CD4-positive, alpha-beta memory T cell (primary cell): Measurements from ENCODE around the gene LRRC3B. TPM values are rescaled to one million over a fixed set of nuclear protein-coding genes. Genes with fewer than 3 reads are reported as not detected.
A peak's percentile ranks its signal among the peaks of the same experiment; 100 is the strongest.

Experiments
- CTCF ChIA-PET: fragments of 350-600 bp; sonication (Branson Sonifier 250); formaldehyde crosslinking; loops from one replicate; lab custom pipeline; 2021; ENCODE audit warnings: inconsistent platforms; ENCODE audit not compliant: partially characterized antibody; lab: Charles Lee
- POLR2A ChIA-PET: fragments of 350-600 bp; sonication (Branson Sonifier 250); formaldehyde crosslinking; loops from one replicate; lab custom pipeline; 2021; ENCODE audit not compliant: partially characterized antibody; lab: Charles Lee
- DNase-seq, 5 donors: peaks; one replicate each; pipeline versions ENCODE4 v3.0.0 to v3.0.0-alpha.2; 2020 to 2022; ENCODE audit warnings: mixed read lengths in 1 of 5
- H3K27ac ChIP-seq: one replicate; pipeline ENCODE4 v1.7.0; 2013; ENCODE audit warnings: low read depth, low read length
- H3K27me3 ChIP-seq: 2 replicates; pipeline ENCODE4 v1.7.0; 2013; ENCODE audit warnings: mild to moderate bottlenecking, low read length, moderate library complexity; ENCODE audit not compliant: insufficient read depth
- H3K36me3 ChIP-seq: 2 replicates; pipeline ENCODE4 v1.7.0; 2013; ENCODE audit warnings: mild to moderate bottlenecking, low read length, moderate library complexity; ENCODE audit not compliant: insufficient read depth
- H3K4me1 ChIP-seq: 2 replicates; pipeline ENCODE4 v1.7.0; 2013; ENCODE audit warnings: mild to moderate bottlenecking, low read length, moderate library complexity; ENCODE audit not compliant: insufficient read depth
- H3K4me3 ChIP-seq, 2 donors: one replicate each; pipeline ENCODE4 v1.7.0; 2013; ENCODE audit warnings: low read length in 2 of 2, mild to moderate bottlenecking in 1 of 2
- H3K9me3 ChIP-seq, 2 donors: one replicate each; pipeline ENCODE4 v1.7.0; 2013; ENCODE audit warnings: low read length in 2 of 2, control low read depth in 1 of 2; ENCODE audit not compliant: control insufficient read depth in 1 of 2
- H3K27ac Mint-ChIP-seq, 7 donors: one replicate each; pipeline ENCODE4 v1.8.0; 2020 to 2021; ENCODE audit warnings: mixed read lengths in 7 of 7, mild to moderate bottlenecking in 6 of 7, inconsistent platforms in 3 of 7, moderate library complexity in 3 of 7
- H3K27me3 Mint-ChIP-seq, 2 donors: one replicate each; pipeline ENCODE4 v1.8.0; 2020 to 2021; ENCODE audit warnings: mixed read lengths in 2 of 2
- H3K36me3 Mint-ChIP-seq, 2 donors: one replicate each; pipeline ENCODE4 v1.8.0; 2020 to 2021; ENCODE audit warnings: mixed read lengths in 2 of 2, inconsistent platforms in 1 of 2, mild to moderate bottlenecking in 1 of 2
- H3K4me1 Mint-ChIP-seq, 4 donors: one replicate each; pipeline ENCODE4 v1.8.0; 2020 to 2021; ENCODE audit warnings: mixed read lengths in 4 of 4, mild to moderate bottlenecking in 1 of 4
- H3K4me3 Mint-ChIP-seq, 8 donors: one replicate each; pipeline ENCODE4 v1.8.0; 2020 to 2021; ENCODE audit warnings: mixed read lengths in 8 of 8, mild to moderate bottlenecking in 7 of 8, moderate library complexity in 6 of 8, inconsistent platforms in 3 of 8
- H3K9me3 Mint-ChIP-seq, 8 donors: one replicate each; pipeline ENCODE4 v1.8.0; 2020 to 2021; ENCODE audit warnings: mixed read lengths in 8 of 8, mild to moderate bottlenecking in 5 of 8, inconsistent platforms in 3 of 8, moderate library complexity in 1 of 8
- intact Hi-C: fragments of 100-400 bp; cut with micrococcal nuclease; formaldehyde crosslinking; loops from one replicate; pipeline ENCODE4 v1.15.1; 2023
- polyA plus RNA-seq, 2 donors: library from polyadenylated mRNA; unstranded; fragments of 300-500 nt; fragmentation: Illumina TruSeq; gene quantifications; one replicate each; pipeline ENCODE4 v1.2.3, GENCODE V29; 2021
- total RNA-seq, 2 experiments: library from RNA; stranded (reverse); gene quantifications; one replicate each; pipeline ENCODE4 v1.2.3, GENCODE V29; 2021

Gene LRRC3B
- total and polyA plus RNA-seq, 4 experiments from 2014 or later, result not detected

GRCh38 chr3:26652164-26652563 lies 29.6 kb downstream of the LRRC3B start:
- DNase-seq, result no peak
- Histone ChIP-seq H3K27ac (no peak overlapping the region), H3K36me3 (no peaks in the 10 kb centered on the region), H3K4me1 (no peaks in the 10 kb centered on the region), H3K27me3 (no peaks in the 10 kb centered on the region), H3K9me3 (no peaks in the 10 kb centered on the region), H3K4me3 (no peak overlapping the region)
- Mint-ChIP-seq H3K9me3 (no peaks in the 10 kb centered on the region), H3K4me3 (no peak overlapping the region), H3K4me1 (no peaks in the 10 kb centered on the region), H3K27me3 (no peaks in the 10 kb centered on the region), H3K36me3 (no peaks in the 10 kb centered on the region), H3K27ac (no peak overlapping the region)
- POLR2A ChIA-PET, result no interaction called here
- intact Hi-C loops, result no loop called here
- CTCF ChIA-PET, result no interaction called here

- intact Hi-C loops, result no loop called here
- ChIA-PET CTCF (no interaction called here), POLR2A (no interaction called here)
- Histone ChIP-seq H3K36me3 (no peaks in the 10 kb centered on the region), H3K27me3 (no peaks in the 10 kb centered on the region), H3K27ac (no peak overlapping the region), H3K9me3 (no peaks in the 10 kb centered on the region), H3K4me1 (no peaks in the 10 kb centered on the region), H3K4me3 (no peak overlapping the region)
- no peaks in the 10 kb centered on the region for H3K4me1 Mint-ChIP-seq
- H3K27me3 Mint-ChIP-seq, result no peaks in the 10 kb centered on the region
- H3K27ac Mint-ChIP-seq, result no peak overlapping the region
- no peaks in the 10 kb centered on the region for H3K36me3 Mint-ChIP-seq
- no peak for DNase-seq
- no peak overlapping the region for H3K4me3 Mint-ChIP-seq
- peaks cover 0 to 4% (median 0%) of the 10 kb centered on the region in 8 donors for H3K9me3 Mint-ChIP-seq
These were observed 31.3 kb downstream of the LRRC3B start for GRCh38 chr3:26653811-26654425.

- POLR2A ChIA-PET, result no interaction called here
- H3K27me3 ChIP-seq, result no peaks in the 10 kb centered on the region
- peaks cover 0 to 4% (median 0%) of the 10 kb centered on the region in 8 donors for H3K9me3 Mint-ChIP-seq
- no peaks in the 10 kb centered on the region for H3K36me3 Mint-ChIP-seq
- no peak overlapping the region for H3K4me3 ChIP-seq
- no peak overlapping the region for H3K27ac Mint-ChIP-seq
- H3K4me3 Mint-ChIP-seq, result no peak overlapping the region
- no peaks in the 10 kb centered on the region for H3K4me1 ChIP-seq
- CTCF ChIA-PET, result no interaction called here
- no peaks in the 10 kb centered on the region for H3K36me3 ChIP-seq
- no peak overlapping the region for H3K27ac ChIP-seq
- no peaks in the 10 kb centered on the region for H3K9me3 ChIP-seq
- no peak for DNase-seq
- intact Hi-C loops, result no loop called here
- no peaks in the 10 kb centered on the region for H3K27me3 Mint-ChIP-seq
- H3K4me1 Mint-ChIP-seq, result no peaks in the 10 kb centered on the region
These were observed 32.7 kb downstream of the LRRC3B start for GRCh38 chr3:26655231-26655630.

GRCh38 chr3:26657348-26657976 lies 34.9 kb downstream of the LRRC3B start:
- H3K4me3 Mint-ChIP-seq, result no peak overlapping the region
- ChIA-PET CTCF (no interaction called here), POLR2A (no interaction called here)
- H3K9me3 ChIP-seq, result no peaks in the 10 kb centered on the region
- no peak overlapping the region for H3K4me3 ChIP-seq
- no peaks in the 10 kb centered on the region for H3K36me3 ChIP-seq
- H3K27me3 Mint-ChIP-seq, result no peaks in the 10 kb centered on the region
- DNase-seq, result no peak
- no peaks in the 10 kb centered on the region for H3K4me1 ChIP-seq
- H3K27ac Mint-ChIP-seq, result no peak overlapping the region
- intact Hi-C loops, result no loop called here
- H3K36me3 Mint-ChIP-seq, result no peaks in the 10 kb centered on the region
- no peaks in the 10 kb centered on the region for H3K4me1 Mint-ChIP-seq
- H3K27me3 ChIP-seq, result no peaks in the 10 kb centered on the region
- H3K27ac ChIP-seq, result no peak overlapping the region
- H3K9me3 Mint-ChIP-seq, result peaks cover 0 to 4% (median 0%) of the 10 kb centered on the region in 8 donors

- ChIA-PET CTCF (no interaction called here), POLR2A (no interaction called here)
- H3K9me3 Mint-ChIP-seq, result peaks cover 0 to 3% (median 0%) of the 10 kb centered on the region in 8 donors
- no peaks in the 10 kb centered on the region for H3K4me1 Mint-ChIP-seq
- H3K9me3 ChIP-seq, result no peaks in the 10 kb centered on the region
- H3K36me3 ChIP-seq, result no peaks in the 10 kb centered on the region
- no peak overlapping the region for H3K4me3 Mint-ChIP-seq
- H3K4me3 ChIP-seq, result no peak overlapping the region
- no peaks in the 10 kb centered on the region for H3K4me1 ChIP-seq
- intact Hi-C loops, result no loop called here
- no peak overlapping the region for H3K27ac ChIP-seq
- H3K27ac Mint-ChIP-seq, result peak overlapping the region in 1 of 7 donors; percentile 17
- H3K27me3 Mint-ChIP-seq, result no peaks in the 10 kb centered on the region
- no peak for DNase-seq
- H3K27me3 ChIP-seq, result no peaks in the 10 kb centered on the region
- no peaks in the 10 kb centered on the region for H3K36me3 Mint-ChIP-seq
These were observed 45.6 kb downstream of the LRRC3B start for GRCh38 chr3:26668171-26668570.

- Mint-ChIP-seq H3K4me3 (no peak overlapping the region), H3K9me3 (peaks cover 0 to 3% (median 0%) of the 10 kb centered on the region in 8 donors), H3K4me1 (no peaks in the 10 kb centered on the region), H3K27ac (no peak overlapping the region), H3K27me3 (no peaks in the 10 kb centered on the region), H3K36me3 (no peaks in the 10 kb centered on the region)
- intact Hi-C loops, result no loop called here
- H3K27me3 ChIP-seq, result no peaks in the 10 kb centered on the region
- no peaks in the 10 kb centered on the region for H3K4me1 ChIP-seq
- H3K36me3 ChIP-seq, result no peaks in the 10 kb centered on the region
- POLR2A ChIA-PET, result no interaction called here
- no peaks in the 10 kb centered on the region for H3K9me3 ChIP-seq
- H3K4me3 ChIP-seq, result no peak overlapping the region
- no peak for DNase-seq
- CTCF ChIA-PET, result no interaction called here
- H3K27ac ChIP-seq, result no peak overlapping the region
These were observed 46.1 kb downstream of the LRRC3B start for GRCh38 chr3:26668696-26669095.

- no peaks in the 10 kb centered on the region for H3K36me3 Mint-ChIP-seq
- no peaks in the 10 kb centered on the region for H3K4me1 Mint-ChIP-seq
- H3K4me3 Mint-ChIP-seq, result no peak overlapping the region
- no peaks in the 10 kb centered on the region for H3K27me3 Mint-ChIP-seq
- H3K36me3 ChIP-seq, result no peaks in the 10 kb centered on the region
- peaks cover 0 to 5% (median 0%) of the 10 kb centered on the region in 8 donors for H3K9me3 Mint-ChIP-seq
- intact Hi-C loops, result no loop called here
- no peak for DNase-seq
- no peak overlapping the region for H3K27ac ChIP-seq
- H3K27ac Mint-ChIP-seq, result no peak overlapping the region
- no peaks in the 10 kb centered on the region for H3K27me3 ChIP-seq
- no peak overlapping the region for H3K4me3 ChIP-seq
- no peaks in the 10 kb centered on the region for H3K4me1 ChIP-seq
- ChIA-PET POLR2A (no interaction called here), CTCF (no interaction called here)
- no peaks in the 10 kb centered on the region for H3K9me3 ChIP-seq
These were observed 52.8 kb downstream of the LRRC3B start for GRCh38 chr3:26675336-26675735.
